GM21529 (cell line): ENCODE measurements around the gene ANO1.

Experiments used
- ATAC-seq: cut with Tn5 transposase; IDR thresholded peaks from one replicate; pipeline ENCODE4 v1.9.1; 2021; ENCODE audit not compliant: unreplicated experiment

Gene ANO1

GRCh38 chr11:70156291-70157037, 78.3 kb downstream of the ANO1 start:
- no peak for ATAC-seq

GRCh38 chr11:70158201-70158600, 80.1 kb downstream of the ANO1 start:
- no peak for ATAC-seq

- ATAC-seq, result no peak
Observed at GRCh38 chr11:70158757-70159389, 80.8 kb downstream of the ANO1 start.

- no peak for ATAC-seq
Observed at GRCh38 chr11:70159627-70160570, 81.8 kb downstream of the ANO1 start.

- no peak for ATAC-seq
Observed at GRCh38 chr11:70161043-70161625, 83.0 kb downstream of the ANO1 start.

- no peak for ATAC-seq
Observed at GRCh38 chr11:70164705-70165104, 86.6 kb downstream of the ANO1 start.

GRCh38 chr11:70167120-70167519, 89.0 kb downstream of the ANO1 start:
- no peak for ATAC-seq

GRCh38 chr11:70167723-70168404, 89.7 kb downstream of the ANO1 start:
- ATAC-seq, result no peak

GRCh38 chr11:70168405-70168754, 90.3 kb downstream of the ANO1 start:
- ATAC-seq, result no peak

- ATAC-seq, result no peak
Observed at GRCh38 chr11:70169127-70169526, 91.0 kb downstream of the ANO1 start.

- ATAC-seq, result no peak
Observed at GRCh38 chr11:70169632-70170031, 91.5 kb downstream of the ANO1 start.

GRCh38 chr11:70170596-70171210, 92.6 kb downstream of the ANO1 start:
- no peak for ATAC-seq

- ATAC-seq, result no peak
Observed at GRCh38 chr11:70173018-70173417, 94.9 kb downstream of the ANO1 start.

GRCh38 chr11:70174547-70175235, 96.6 kb downstream of the ANO1 start:
- no peak for ATAC-seq

GRCh38 chr11:70175236-70175698, 97.2 kb downstream of the ANO1 start:
- ATAC-seq, result no peak

- no peak for ATAC-seq
Observed at GRCh38 chr11:70176940-70177689, 99.0 kb downstream of the ANO1 start.

GRCh38 chr11:70180906-70181305, 102.8 kb downstream of the ANO1 start:
- no peak for ATAC-seq

GRCh38 chr11:70182266-70182665, 104.1 kb downstream of the ANO1 start:
- no peak for ATAC-seq

- no peak for ATAC-seq
Observed at GRCh38 chr11:70183032-70183431, 104.9 kb downstream of the ANO1 start.
